Stomach (tissue), 4 donors: ENCODE measurements around the gene MLYCD.

Experiments used
- EP300 ChIP-seq: sonication (generic); formaldehyde crosslinking; IDR thresholded peaks from one replicate; pipeline ENCODE4 v1.6.1; 2017; ENCODE audit warnings: antibody characterized with exemption
- POLR2A ChIP-seq, 4 donors: fragments of 450-650 bp; IDR thresholded peaks; one replicate each; pipeline ENCODE4 v1.6.1; 2016; ENCODE audit warnings: antibody characterized with exemption in 4 of 4, control low read depth in 2 of 4, mild to moderate bottlenecking in 1 of 4, moderate library complexity in 1 of 4
- POLR2AphosphoS5 ChIP-seq, 3 donors: sonication (generic); formaldehyde crosslinking; IDR thresholded peaks; one replicate each; pipeline ENCODE4 v1.6.1; 2016; ENCODE audit warnings: antibody characterized with exemption in 3 of 3
- TF ChIP-seq, protein P1 (sequence below), 7 experiments: fragments of 450-650 bp in 4 of 7; fragments of 200-600 bp in 3 of 7; sonication (generic) in 3 of 7; IDR thresholded peaks; one replicate each; pipeline ENCODE4 v1.5.1; 2016 to 2019; ENCODE audit warnings: antibody characterized with exemption in 7 of 7, control low read depth in 2 of 7, mild to moderate bottlenecking in 1 of 7

- TF ChIP-seq POLR2A (IDR thresholded peaks at IDR 0.05), result no peak
- no peak for TF ChIP-seq POLR2AphosphoS5 (IDR thresholded peaks at IDR 0.05)
- TF ChIP-seq, protein P1, sequence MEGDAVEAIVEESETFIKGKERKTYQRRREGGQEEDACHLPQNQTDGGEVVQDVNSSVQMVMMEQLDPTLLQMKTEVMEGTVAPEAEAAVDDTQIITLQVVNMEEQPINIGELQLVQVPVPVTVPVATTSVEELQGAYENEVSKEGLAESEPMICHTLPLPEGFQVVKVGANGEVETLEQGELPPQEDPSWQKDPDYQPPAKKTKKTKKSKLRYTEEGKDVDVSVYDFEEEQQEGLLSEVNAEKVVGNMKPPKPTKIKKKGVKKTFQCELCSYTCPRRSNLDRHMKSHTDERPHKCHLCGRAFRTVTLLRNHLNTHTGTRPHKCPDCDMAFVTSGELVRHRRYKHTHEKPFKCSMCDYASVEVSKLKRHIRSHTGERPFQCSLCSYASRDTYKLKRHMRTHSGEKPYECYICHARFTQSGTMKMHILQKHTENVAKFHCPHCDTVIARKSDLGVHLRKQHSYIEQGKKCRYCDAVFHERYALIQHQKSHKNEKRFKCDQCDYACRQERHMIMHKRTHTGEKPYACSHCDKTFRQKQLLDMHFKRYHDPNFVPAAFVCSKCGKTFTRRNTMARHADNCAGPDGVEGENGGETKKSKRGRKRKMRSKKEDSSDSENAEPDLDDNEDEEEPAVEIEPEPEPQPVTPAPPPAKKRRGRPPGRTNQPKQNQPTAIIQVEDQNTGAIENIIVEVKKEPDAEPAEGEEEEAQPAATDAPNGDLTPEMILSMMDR (IDR thresholded peaks at IDR 0.05), result no peak
- TF ChIP-seq EP300, result no peak
Measured at GRCh38 chr16:83859265-83859664, 39.6 kb upstream of the MLYCD start.
